TTC549 (cell line): Measurements from ENCODE around the gene DNAAF8.
"Not testable (repeated sequence)": the region's sequence is repeated elsewhere in the genome, so short reads cannot be mapped to it uniquely, and the experiment has no call there.

Source experiments
- FAIRE-seq: peaks from 2 replicates; lab custom pipeline; 2012; peaks lifted over from hg19 to GRCh38; lab: Jason Lieb, UNC

DNAAF8 gene

GRCh38 chr16:4784444-4784987 lies 50.2 kb downstream of the DNAAF8 start:
- not testable (repeated sequence) for FAIRE-seq

- FAIRE-seq, result no peak
Observed at GRCh38 chr16:4785758-4786433, 51.6 kb downstream of the DNAAF8 start.

- no peak for FAIRE-seq
Observed at GRCh38 chr16:4787068-4787467, 52.7 kb downstream of the DNAAF8 start.

GRCh38 chr16:4787627-4788482 lies 53.5 kb downstream of the DNAAF8 start, which contains the start of gene SEPTIN12:
Gene SEPTIN12, minus strand, starts transcription at chr16:4788345. Its CDS starts 700 bp downstream, at chr16:4787645.
- no peak for FAIRE-seq

GRCh38 chr16:4788489-4788889 lies 54.2 kb downstream of the DNAAF8 start:
- no peak for FAIRE-seq

GRCh38 chr16:4788910-4789309 lies 54.6 kb downstream of the DNAAF8 start:
- no peak for FAIRE-seq

- no peak for FAIRE-seq
Observed at GRCh38 chr16:4790261-4790660, 55.9 kb downstream of the DNAAF8 start.

GRCh38 chr16:4790871-4791270 lies 56.5 kb downstream of the DNAAF8 start:
- no peak for FAIRE-seq

GRCh38 chr16:4792951-4793513 lies 58.7 kb downstream of the DNAAF8 start:
- FAIRE-seq, result no peak

GRCh38 chr16:4795181-4795827 lies 61.0 kb downstream of the DNAAF8 start, which contains the start of gene SMIM22:
Gene SMIM22, plus strand, starts transcription at chr16:4795369. Its CDS starts 366 bp downstream, at chr16:4795735.
- no peak for FAIRE-seq

GRCh38 chr16:4795828-4796572 lies 61.7 kb downstream of the DNAAF8 start:
- no peak for FAIRE-seq

GRCh38 chr16:4796982-4797804 lies 62.9 kb downstream of the DNAAF8 start:
- FAIRE-seq, result no peak

GRCh38 chr16:4797805-4798252 lies 63.5 kb downstream of the DNAAF8 start:
- no peak for FAIRE-seq

GRCh38 chr16:4798456-4798855 lies 64.1 kb downstream of the DNAAF8 start:
- no peak for FAIRE-seq
